ACC112 (cell line): Measurements from ENCODE around the gene SPECC1L.

Source experiments
- H2AFZ ChIP-seq: fragments of 200-600 bp; sonication (generic); one replicate; pipeline ENCODE4 v1.6.0; 2017; ENCODE audit warnings: antibody characterized with exemption, low read length; ENCODE audit not compliant: unreplicated experiment
- H3K27ac ChIP-seq: fragments of 200-600 bp; sonication (generic); 2 replicates; pipeline ENCODE4 v1.5.1; 2014; ENCODE audit warnings: low read depth, mild to moderate bottlenecking, antibody characterized with exemption, low read length, moderate library complexity
- H3K27me3 ChIP-seq: fragments of 200-600 bp; sonication (generic); 2 replicates; pipeline ENCODE4 v1.6.1; 2014; ENCODE audit warnings: mild to moderate bottlenecking, antibody characterized with exemption, low read length, moderate library complexity, mixed read lengths; ENCODE audit not compliant: insufficient read depth
- H3K36me3 ChIP-seq: fragments of 200-600 bp; sonication (generic); 2 replicates; pipeline ENCODE4 v1.6.1; 2016; ENCODE audit warnings: mild to moderate bottlenecking, antibody characterized with exemption, low read length, moderate library complexity, mixed read lengths; ENCODE audit not compliant: insufficient read depth
- H3K4me1 ChIP-seq: fragments of 200-600 bp; sonication (generic); one replicate; pipeline ENCODE4 v1.6.1; 2016; ENCODE audit warnings: low read length, mixed read lengths; ENCODE audit not compliant: insufficient read depth, unreplicated experiment, control insufficient read depth
- H3K4me3 ChIP-seq: fragments of 200-600 bp; sonication (generic); 2 replicates; pipeline ENCODE4 v1.5.1; 2014; ENCODE audit warnings: mild to moderate bottlenecking, low read depth, low read length
- H3K79me2 ChIP-seq: fragments of 200-600 bp; sonication (generic); one replicate; pipeline ENCODE4 v1.6.0; 2016; ENCODE audit warnings: low read length; ENCODE audit not compliant: control insufficient read depth, unreplicated experiment, insufficient read depth

Gene SPECC1L

GRCh38 chr22:24407884-24408283 is 137.3 kb downstream of the SPECC1L start:
- Histone ChIP-seq H3K79me2 (peaks cover 6% of the 10 kb centered on the region), H2AFZ (no peak overlapping the region), H3K36me3 (no peaks in the 10 kb centered on the region; the same call in 1 of the 2 replicates), H3K27ac (no peak overlapping the region), H3K27me3 (no peaks in the 10 kb centered on the region), H3K4me3 (no peak overlapping the region), H3K4me1 (peaks cover 11% of the 10 kb centered on the region)

GRCh38 chr22:24408630-24409029 is 138.0 kb downstream of the SPECC1L start:
- Histone ChIP-seq H3K79me2 (peaks cover 6% of the 10 kb centered on the region), H3K27ac (no peak overlapping the region), H3K27me3 (no peaks in the 10 kb centered on the region), H3K4me3 (no peak overlapping the region), H3K36me3 (no peaks in the 10 kb centered on the region; the same call in 1 of the 2 replicates), H3K4me1 (peaks cover 9% of the 10 kb centered on the region), H2AFZ (no peak overlapping the region)

- Histone ChIP-seq H3K79me2 (peaks cover 3% of the 10 kb centered on the region), H3K36me3 (no peaks in the 10 kb centered on the region; the same call in 1 of the 2 replicates), H3K4me1 (peaks cover 9% of the 10 kb centered on the region), H3K27ac (no peak overlapping the region), H2AFZ (no peak overlapping the region), H3K27me3 (no peaks in the 10 kb centered on the region), H3K4me3 (no peak overlapping the region)
These were observed 139.1 kb downstream of the SPECC1L start for GRCh38 chr22:24409707-24410106.

- Histone ChIP-seq H3K4me3 (no peak overlapping the region), H3K79me2 (peaks cover 3% of the 10 kb centered on the region), H3K4me1 (peaks cover 9% of the 10 kb centered on the region), H3K27ac (no peak overlapping the region), H3K36me3 (no peaks in the 10 kb centered on the region; the same call in 1 of the 2 replicates), H3K27me3 (no peaks in the 10 kb centered on the region), H2AFZ (no peak overlapping the region)
These were observed 139.7 kb downstream of the SPECC1L start for GRCh38 chr22:24410110-24410856.

- Histone ChIP-seq H3K36me3 (no peaks in the 10 kb centered on the region), H3K79me2 (peaks cover 3% of the 10 kb centered on the region), H3K27me3 (no peaks in the 10 kb centered on the region), H3K27ac (no peak overlapping the region), H2AFZ (no peak overlapping the region), H3K4me1 (peaks cover 9% of the 10 kb centered on the region), H3K4me3 (no peak overlapping the region)
These were observed 140.8 kb downstream of the SPECC1L start for GRCh38 chr22:24411256-24412004.

DNA sequence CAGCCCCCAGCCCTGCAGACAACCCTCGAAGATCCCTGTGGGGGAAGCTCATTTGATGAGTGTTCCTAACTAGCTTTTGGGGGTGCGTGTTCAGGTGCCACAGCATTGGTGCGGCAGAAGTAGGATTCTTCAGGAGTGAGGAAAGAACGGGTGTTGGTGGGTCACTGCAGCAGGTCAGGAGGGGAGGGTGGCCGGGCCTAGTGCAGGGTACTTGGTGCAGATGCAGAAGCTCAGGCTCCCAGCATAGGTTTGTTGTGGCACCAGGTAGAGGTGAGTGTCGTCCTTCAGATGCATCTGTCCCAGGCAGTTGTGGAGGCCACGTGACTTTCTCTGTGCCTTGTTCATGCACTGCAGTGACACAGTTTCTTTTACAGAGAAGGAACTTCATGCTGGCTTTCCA is 141.6 kb downstream of the SPECC1L start:
- H3K79me2 ChIP-seq: no peaks in the 10 kb centered on the region
- H3K27me3 ChIP-seq: no peaks in the 10 kb centered on the region
- H3K4me3 ChIP-seq: no peak overlapping the region
- H3K27ac ChIP-seq: no peak overlapping the region
- H3K36me3 ChIP-seq: no peaks in the 10 kb centered on the region
- peaks cover 9% of the 10 kb centered on the region for H3K4me1 ChIP-seq
- H2AFZ ChIP-seq: no peak overlapping the region

GRCh38 chr22:24413271-24413670 is 142.6 kb downstream of the SPECC1L start:
- Histone ChIP-seq H3K4me3 (no peak overlapping the region), H3K79me2 (no peaks in the 10 kb centered on the region), H2AFZ (no peak overlapping the region), H3K4me1 (peaks cover 9% of the 10 kb centered on the region), H3K36me3 (no peaks in the 10 kb centered on the region), H3K27ac (no peak overlapping the region), H3K27me3 (no peaks in the 10 kb centered on the region)

GRCh38 chr22:24413736-24414385 is 143.2 kb downstream of the SPECC1L start:
- H3K4me3 ChIP-seq: no peak overlapping the region

DNA sequence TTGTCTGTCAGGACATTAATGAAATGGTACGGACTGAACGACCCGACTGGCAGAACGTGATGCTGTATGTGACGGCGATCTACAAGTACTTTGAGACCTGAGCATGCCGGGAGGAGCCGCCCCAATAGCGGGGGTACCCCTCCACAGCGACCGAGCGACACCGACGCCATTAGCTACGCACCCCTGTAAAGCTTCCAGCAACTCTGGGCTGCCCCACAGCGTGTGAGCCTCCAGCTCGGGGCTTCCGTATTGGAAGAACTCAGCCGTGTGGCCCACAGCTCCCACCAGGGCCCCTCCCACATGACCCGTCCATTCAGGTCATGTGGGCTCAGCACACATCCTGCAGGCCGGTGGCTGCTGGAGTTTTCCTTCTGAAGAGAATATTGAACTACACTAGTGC is 143.9 kb downstream of the SPECC1L start:
- Histone ChIP-seq H3K4me1 (peaks cover 9% of the 10 kb centered on the region), H2AFZ (no peak overlapping the region), H3K36me3 (no peaks in the 10 kb centered on the region), H3K27ac (no peak overlapping the region), H3K79me2 (no peaks in the 10 kb centered on the region), H3K27me3 (no peaks in the 10 kb centered on the region), H3K4me3 (no peak overlapping the region)

More at GRCh38 chr22:24413736-24414385, 143.2 kb downstream of the SPECC1L start:
- Histone ChIP-seq H3K36me3 (no peaks in the 10 kb centered on the region), H3K4me1 (peaks cover 9% of the 10 kb centered on the region), H3K27ac (no peak overlapping the region), H3K79me2 (no peaks in the 10 kb centered on the region), H3K27me3 (no peaks in the 10 kb centered on the region), H2AFZ (no peak overlapping the region)

- no peak overlapping the region for H3K27ac ChIP-seq
- no peaks in the 10 kb centered on the region for H3K79me2 ChIP-seq
- H3K4me1 ChIP-seq: peaks cover 2% of the 10 kb centered on the region
- H2AFZ ChIP-seq: no peak overlapping the region
- no peaks in the 10 kb centered on the region for H3K27me3 ChIP-seq
- H3K4me3 ChIP-seq: no peak overlapping the region
- H3K36me3 ChIP-seq: no peaks in the 10 kb centered on the region
These were observed 144.6 kb downstream of the SPECC1L start for GRCh38 chr22:24414984-24415945.
